NT2/D1 (cell line): Measurements from ENCODE around the gene ADPRM.

Experiments used
- SUZ12 ChIP-seq: IDR thresholded peaks from 2 replicates; pipeline ENCODE4 v1.6.1; 2011; ENCODE audit not compliant: insufficient read length, insufficient read depth; ENCODE audit errors: extremely low read depth
- YY1 ChIP-seq: IDR thresholded peaks from 2 replicates; pipeline ENCODE4 v1.6.1; 2011; ENCODE audit not compliant: insufficient read length, insufficient read depth
- ZNF274 ChIP-seq: IDR thresholded peaks from 2 replicates; pipeline ENCODE4 v1.6.1; 2011; ENCODE audit warnings: mild to moderate bottlenecking, low read depth, low read length

- no peak for TF ChIP-seq ZNF274
- no peak for TF ChIP-seq YY1
- no peak for TF ChIP-seq SUZ12
These were observed 18.8 kb downstream of the ADPRM start for GRCh38 chr17:10716218-10716617.
